Ascending aorta (tissue), 2 donors: Measurements from ENCODE around the gene LYRM1. TPM values are rescaled to one million over a fixed set of nuclear protein-coding genes. Genes with fewer than 3 reads are reported as not detected.

ENCODE experiments used
- DNase-seq, 2 donors: peaks; one replicate each; pipeline ENCODE4 v3.0.0-alpha.2; 2019; ENCODE audit warnings: low spot score in 2 of 2
- H3K27ac ChIP-seq, 2 donors: fragments of 200-600 bp; sonication (generic); one replicate each; pipeline ENCODE4 v1.5.1; 2016 to 2017; ENCODE audit warnings: mild to moderate bottlenecking in 1 of 2
- H3K27me3 ChIP-seq: fragments of 200-600 bp; sonication (generic); one replicate; pipeline ENCODE4 v1.5.1; 2017
- H3K36me3 ChIP-seq, 2 donors: fragments of 200-600 bp; sonication (generic); one replicate each; pipeline ENCODE4 v1.5.1; 2016
- H3K4me1 ChIP-seq, 2 donors: fragments of 200-600 bp; sonication (generic); one replicate each; pipeline ENCODE4 v1.5.1; 2016 to 2017; ENCODE audit warnings: mild to moderate bottlenecking in 1 of 2
- H3K4me3 ChIP-seq, 2 donors: fragments of 200-600 bp; sonication (generic); one replicate each; pipeline ENCODE4 v1.5.1; 2016 to 2017; ENCODE audit warnings: mild to moderate bottlenecking in 1 of 2
- H3K9me3 ChIP-seq, 2 donors: fragments of 200-600 bp; sonication (generic); one replicate each; pipeline ENCODE4 v1.5.1; 2016
- intact Hi-C: fragments of 100-400 bp; cut with DNase I; formaldehyde crosslinking; loops from one replicate; pipeline ENCODE4 v1.15.1; 2023
- total RNA-seq: library from RNA; depleted of rRNA; stranded (reverse); fragments of >200 nt; gene quantifications from one replicate; pipeline ENCODE4 v1.1.0, GENCODE V29; 2016
- TF ChIP-seq, protein P1 (sequence below), 3 experiments: fragments of 200-600 bp in 2 of 3; fragments of 450-650 bp in 1 of 3; sonication (generic) in 2 of 3; IDR thresholded peaks; one replicate each; pipeline ENCODE4 v1.5.1; 2016 to 2019; ENCODE audit warnings: antibody characterized with exemption in 3 of 3, mild to moderate bottlenecking in 1 of 3, moderate library complexity in 1 of 3

The LYRM1 gene
- total RNA-seq, 1 donor from 2014 or later, result 3.9 TPM

DNA sequence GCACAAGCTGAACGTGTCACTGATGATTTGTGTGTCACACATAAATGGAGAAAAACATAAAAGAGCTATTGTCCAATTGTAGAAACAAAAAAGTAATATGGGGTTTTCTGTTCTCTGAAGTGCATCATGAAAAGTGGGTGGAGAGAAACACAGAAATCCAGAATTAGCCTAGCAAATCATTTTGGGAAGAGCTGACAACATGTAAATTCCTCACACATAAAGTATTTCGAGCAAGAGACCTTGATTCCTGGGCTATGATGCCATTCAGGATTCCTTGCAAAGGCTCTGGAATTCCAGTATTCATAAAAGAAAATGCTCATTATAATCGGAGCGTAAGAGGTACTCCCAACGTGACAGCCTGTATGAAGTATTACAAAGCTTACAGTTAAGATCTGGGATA is 1.5 kb upstream of the LYRM1 start:
- TF ChIP-seq, protein P1, sequence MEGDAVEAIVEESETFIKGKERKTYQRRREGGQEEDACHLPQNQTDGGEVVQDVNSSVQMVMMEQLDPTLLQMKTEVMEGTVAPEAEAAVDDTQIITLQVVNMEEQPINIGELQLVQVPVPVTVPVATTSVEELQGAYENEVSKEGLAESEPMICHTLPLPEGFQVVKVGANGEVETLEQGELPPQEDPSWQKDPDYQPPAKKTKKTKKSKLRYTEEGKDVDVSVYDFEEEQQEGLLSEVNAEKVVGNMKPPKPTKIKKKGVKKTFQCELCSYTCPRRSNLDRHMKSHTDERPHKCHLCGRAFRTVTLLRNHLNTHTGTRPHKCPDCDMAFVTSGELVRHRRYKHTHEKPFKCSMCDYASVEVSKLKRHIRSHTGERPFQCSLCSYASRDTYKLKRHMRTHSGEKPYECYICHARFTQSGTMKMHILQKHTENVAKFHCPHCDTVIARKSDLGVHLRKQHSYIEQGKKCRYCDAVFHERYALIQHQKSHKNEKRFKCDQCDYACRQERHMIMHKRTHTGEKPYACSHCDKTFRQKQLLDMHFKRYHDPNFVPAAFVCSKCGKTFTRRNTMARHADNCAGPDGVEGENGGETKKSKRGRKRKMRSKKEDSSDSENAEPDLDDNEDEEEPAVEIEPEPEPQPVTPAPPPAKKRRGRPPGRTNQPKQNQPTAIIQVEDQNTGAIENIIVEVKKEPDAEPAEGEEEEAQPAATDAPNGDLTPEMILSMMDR (IDR thresholded peaks at IDR 0.05), result no peak
- H3K9me3 ChIP-seq, result no peaks in the 10 kb centered on the region
- intact Hi-C loops, result loop anchor here (5.0 kb wide), 1 partner anchor 1053 kb away; the partner anchor contains the start of gene UQCRC2
- DNase-seq, result peak in 1 of 2 donors; percentile 57
- H3K36me3 ChIP-seq, result peaks cover 5 to 29% of the 10 kb centered on the region in 2 donors
- H3K4me3 ChIP-seq, result peak overlapping the region; percentile 80 to 93
- H3K4me1 ChIP-seq, result peaks cover 7 to 45% of the 10 kb centered on the region in 2 donors
- peak overlapping the region; percentile 96 to 100 for H3K27ac ChIP-seq
- no peaks in the 10 kb centered on the region for H3K27me3 ChIP-seq

DNA sequence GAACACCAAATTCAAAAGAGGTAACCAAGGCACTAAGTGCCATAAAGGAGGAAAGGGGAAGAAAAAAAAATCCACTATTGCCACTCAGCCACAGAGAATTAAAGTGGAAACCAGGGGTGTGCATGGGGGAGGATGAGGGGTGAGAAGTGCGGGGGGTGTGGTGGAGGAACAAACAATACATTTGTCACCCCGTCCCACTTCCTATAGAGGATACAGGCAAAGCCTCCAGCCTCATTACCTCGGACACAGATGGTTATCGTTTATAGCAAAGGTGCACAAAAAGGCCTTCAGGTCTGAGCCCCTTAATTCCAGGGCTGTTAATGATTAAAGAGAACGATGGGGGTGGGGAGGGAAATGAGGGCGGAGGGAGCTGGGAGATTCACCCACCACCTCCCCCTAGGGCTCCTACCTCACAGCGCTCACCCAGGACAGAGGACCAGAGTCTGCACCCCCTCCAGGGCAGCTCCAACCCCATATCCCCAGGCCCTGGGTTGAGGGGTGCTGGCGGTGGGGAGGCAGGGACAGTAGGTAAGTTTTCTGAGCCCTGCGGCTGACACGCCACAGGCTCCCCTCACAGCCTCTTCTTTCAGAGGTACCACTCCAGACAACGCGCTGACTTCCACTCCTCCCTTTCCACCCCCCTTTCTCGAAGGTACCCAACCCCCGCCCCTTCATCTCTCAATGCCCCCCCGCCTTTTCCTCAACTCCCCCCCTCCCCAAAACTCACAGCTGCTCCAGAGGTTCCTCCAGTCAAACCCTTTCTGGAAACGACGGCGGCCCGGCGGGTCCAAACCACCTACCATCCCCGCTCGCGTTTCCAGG is 883 bp upstream of the LYRM1 start:
- no peak for DNase-seq
- H3K4me3 ChIP-seq, result peak overlapping the region; percentile 80 to 93
- no peaks in the 10 kb centered on the region for H3K9me3 ChIP-seq
- H3K4me1 ChIP-seq, result peaks cover 7 to 51% of the 10 kb centered on the region in 2 donors
- peaks cover 3 to 24% of the 10 kb centered on the region in 2 donors for H3K36me3 ChIP-seq
- TF ChIP-seq, protein P1 (IDR thresholded peaks at IDR 0.05), result no peak
- peak overlapping the region; percentile 96 to 100 for H3K27ac ChIP-seq
- intact Hi-C loops, result loop anchor here (1.0 to 5.0 kb wide), 9 partner anchors 13 to 1293 kb away; partner anchors contain the start of genes LDAF1, THUMPD1 and UQCRC2
- H3K27me3 ChIP-seq, result no peaks in the 10 kb centered on the region

DNA sequence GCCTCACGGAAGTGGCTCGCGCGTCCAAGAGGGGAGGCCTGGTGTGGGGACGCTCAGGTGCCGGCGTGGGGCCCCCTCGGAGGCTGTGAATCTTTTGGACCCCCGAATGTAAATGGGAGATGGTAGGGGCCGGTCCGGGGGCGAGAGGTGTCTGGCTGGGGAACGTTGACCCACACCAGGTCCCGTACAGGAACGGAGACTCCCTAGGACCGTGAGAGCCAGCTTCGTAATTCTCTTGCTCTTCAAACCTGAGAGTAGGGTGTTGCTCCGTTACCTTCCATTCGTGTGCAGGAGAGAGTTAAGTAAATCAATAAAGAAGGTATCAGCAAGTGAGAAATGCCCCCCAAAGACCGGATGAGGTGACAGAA is 481 bp downstream of the LYRM1 start:
- no peaks in the 10 kb centered on the region for H3K9me3 ChIP-seq
- H3K36me3 ChIP-seq, result peaks cover 0 to 11% of the 10 kb centered on the region in 2 donors
- peak overlapping the region; percentile 80 to 93 for H3K4me3 ChIP-seq
- peak overlapping the region; percentile 96 to 100 for H3K27ac ChIP-seq
- intact Hi-C loops, result loop anchor here (2.0 to 5.0 kb wide), 6 partner anchors 20 to 1291 kb away; partner anchors contain the start of genes LDAF1 and THUMPD1
- peaks cover 16 to 62% of the 10 kb centered on the region in 2 donors for H3K4me1 ChIP-seq
- DNase-seq, result no peak
- TF ChIP-seq, protein P1 (IDR thresholded peaks at IDR 0.05), result no peak
- H3K27me3 ChIP-seq, result no peaks in the 10 kb centered on the region

DNA sequence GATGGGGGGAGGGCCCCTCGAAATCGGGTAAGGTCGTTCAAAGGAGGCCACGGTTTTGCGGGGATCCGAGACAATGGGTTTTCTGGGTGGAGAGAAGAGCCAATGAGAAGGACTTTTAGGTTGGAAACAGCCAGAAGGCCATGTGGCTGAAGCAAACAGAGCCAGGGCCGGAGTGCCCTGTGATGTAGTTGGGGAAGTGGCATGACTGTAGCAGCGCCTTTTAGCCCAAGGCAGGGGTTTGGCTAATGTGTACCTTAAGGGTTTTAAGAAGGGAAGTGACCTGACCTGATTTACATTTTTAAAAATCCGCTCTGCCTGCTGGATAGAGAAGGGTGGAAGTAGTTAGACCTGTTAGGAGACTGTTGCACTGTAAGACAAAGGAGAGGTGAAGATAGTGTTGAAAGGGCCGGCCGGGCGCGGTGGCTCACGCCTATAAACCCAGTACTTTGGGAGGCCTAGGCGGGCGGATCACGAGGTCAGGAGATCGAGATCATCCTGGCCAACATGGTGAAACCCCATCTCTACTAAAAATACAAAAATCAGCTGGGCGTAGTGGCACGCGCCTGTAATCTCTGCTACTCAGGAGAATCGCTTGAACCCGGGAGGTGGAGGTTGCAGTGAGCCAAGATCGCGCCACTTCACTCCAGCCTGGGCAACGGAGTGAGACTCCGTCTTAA is 1.0 kb downstream of the LYRM1 start:
- TF ChIP-seq, protein P1 (IDR thresholded peaks at IDR 0.05), result no peak
- no peaks in the 10 kb centered on the region for H3K9me3 ChIP-seq
- H3K27ac ChIP-seq, result peak overlapping the region; percentile 96 to 100
- peak overlapping the region; percentile 80 to 93 for H3K4me3 ChIP-seq
- DNase-seq, result peak in 1 of 2 donors; percentile 81
- H3K36me3 ChIP-seq, result peaks cover 0 to 8% of the 10 kb centered on the region in 2 donors
- intact Hi-C loops, result loop anchor here (2.0 to 5.0 kb wide), 6 partner anchors 21 to 1291 kb away; partner anchors contain the start of genes LDAF1 and THUMPD1
- H3K4me1 ChIP-seq, result peaks cover 19 to 63% of the 10 kb centered on the region in 2 donors
- no peaks in the 10 kb centered on the region for H3K27me3 ChIP-seq

DNA sequence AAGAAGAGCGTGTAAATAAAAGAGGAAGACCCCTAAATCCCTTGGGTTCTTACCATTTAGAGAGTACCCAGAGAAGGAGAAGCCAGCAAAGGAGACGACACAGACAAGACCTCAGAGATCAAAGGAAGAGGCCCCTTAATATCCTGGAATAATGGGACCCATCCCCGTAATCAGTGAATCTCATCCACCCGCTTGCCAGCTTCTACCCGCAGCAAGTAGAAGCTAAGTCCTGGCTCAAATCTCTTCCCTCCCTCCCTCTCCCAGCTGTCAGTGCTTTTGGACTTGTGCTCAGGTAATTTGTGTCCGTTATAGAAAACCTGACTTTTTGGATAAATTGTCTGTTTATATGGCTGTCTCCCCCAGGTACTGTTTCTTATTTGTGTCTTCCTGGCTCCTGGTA is 1.9 kb downstream of the LYRM1 start:
- Histone ChIP-seq H3K4me3 (peak overlapping the region; percentile 80 to 93), H3K27ac (peak overlapping the region; percentile 96 to 100), H3K9me3 (no peaks in the 10 kb centered on the region), H3K4me1 (peaks cover 17 to 64% of the 10 kb centered on the region in 2 donors), H3K36me3 (no peaks in the 10 kb centered on the region), H3K27me3 (no peaks in the 10 kb centered on the region)
- peak in 1 of 2 donors; percentile 38 for DNase-seq
- intact Hi-C loops, result loop anchor here (5.0 kb wide), 5 partner anchors 100 to 1290 kb away; partner anchors contain the start of genes LDAF1 and THUMPD1
- TF ChIP-seq, protein P1 (IDR thresholded peaks at IDR 0.05), result no peak
